Measurements from ENCODE around the gene LARGE2.

The LARGE2 gene

GRCh38 chr11:45968901-45969300 is 46.4 kb downstream of the LARGE2 start:
- no peak for DNase-seq

- no peak for DNase-seq
Observed at GRCh38 chr11:45973601-45974000, 51.1 kb downstream of the LARGE2 start.

DNA sequence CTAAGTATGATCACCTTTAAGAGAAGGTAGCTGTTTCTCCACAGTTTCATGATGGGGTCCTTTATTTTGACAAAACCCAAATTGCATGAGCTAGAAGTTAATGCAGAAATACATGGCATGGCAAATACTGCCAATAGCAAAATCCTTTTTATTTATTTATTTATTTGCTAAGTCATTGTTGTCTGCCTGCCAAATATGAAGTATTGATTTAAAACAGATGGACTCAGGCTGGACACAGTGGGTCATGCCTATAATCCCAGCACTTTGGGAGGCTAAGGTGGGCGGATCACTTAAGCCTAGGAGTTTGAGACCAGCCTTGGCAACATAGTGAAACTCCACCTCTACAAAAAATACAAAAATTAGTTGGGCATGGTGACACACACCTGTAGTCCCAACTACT is 52.4 kb downstream of the LARGE2 start:
- DNase-seq, result no peak
